Testis (tissue), 2 donors: Measurements from ENCODE around the gene AOC3.

Source experiments
- CTCF ChIP-seq, 3 experiments: fragments of 450-650 bp in 2 of 3; fragments of 200-600 bp in 1 of 3; sonication (generic) in 1 of 3; IDR thresholded peaks; one replicate each; pipeline ENCODE4 v1.5.1; 2016 to 2019; ENCODE audit warnings: antibody characterized with exemption in 3 of 3, mild to moderate bottlenecking in 2 of 3, moderate library complexity in 1 of 3
- POLR2A ChIP-seq: fragments of 450-650 bp; IDR thresholded peaks from one replicate; pipeline ENCODE4 v1.6.1; 2017; ENCODE audit warnings: antibody characterized with exemption, mild to moderate bottlenecking, moderate library complexity

- TF ChIP-seq CTCF (IDR thresholded peaks at IDR 0.05) (no peak), POLR2A (no peak)
These were observed 4.9 kb upstream of the AOC3 start for GRCh38 chr17:42845918-42846593.
